Mesenchymal stem cell (in vitro differentiated cells and primary cell): ENCODE results near the gene RIPK3.

Experiments
- DNase-seq: peaks from one replicate; pipeline ENCODE4 v3.0.0-alpha.2; 2013
- H2AFZ ChIP-seq: one replicate; pipeline ENCODE4 v1.6.1; 2013; ENCODE audit warnings: low read depth, mild to moderate bottlenecking, control low read depth, inconsistent platforms, low read length, moderate library complexity
- H2AK5ac ChIP-seq: 2 replicates; pipeline ENCODE4 v1.6.1; 2013; ENCODE audit warnings: low read length, moderate library complexity, mild to moderate bottlenecking, inconsistent platforms; ENCODE audit not compliant: severe bottlenecking
- H2BK120ac ChIP-seq: one replicate; pipeline ENCODE4 v1.6.1; 2013; ENCODE audit warnings: low read depth, mild to moderate bottlenecking, inconsistent platforms, low read length, moderate library complexity
- H2BK12ac ChIP-seq, 2 experiments: one replicate each; pipeline ENCODE4 v1.6.1; 2013; ENCODE audit warnings: inconsistent platforms in 2 of 2, low read length in 2 of 2, mild to moderate bottlenecking in 2 of 2, moderate library complexity in 2 of 2, control low read depth in 1 of 2
- H2BK15ac ChIP-seq: one replicate; pipeline ENCODE4 v1.6.1; 2013; ENCODE audit warnings: mild to moderate bottlenecking, low read depth, inconsistent platforms; ENCODE audit not compliant: poor library complexity, severe bottlenecking
- H2BK5ac ChIP-seq: 2 replicates; pipeline ENCODE4 v1.6.1; 2013; ENCODE audit warnings: low read depth, mild to moderate bottlenecking, low read length, control low read depth, inconsistent platforms; ENCODE audit not compliant: poor library complexity, severe bottlenecking
- H3K14ac ChIP-seq, 2 experiments: one replicate each; pipeline ENCODE4 v1.6.1; 2013; ENCODE audit warnings: inconsistent platforms in 2 of 2, low read length in 2 of 2, control low read depth in 1 of 2, mild to moderate bottlenecking in 1 of 2, moderate library complexity in 1 of 2
- H3K18ac ChIP-seq, 2 experiments: one replicate each; pipeline ENCODE4 v1.6.1; 2013; ENCODE audit warnings: inconsistent platforms in 2 of 2, low read length in 2 of 2, control low read depth in 1 of 2, low read depth in 1 of 2, mild to moderate bottlenecking in 1 of 2
- H3K23ac ChIP-seq, 2 experiments: one replicate each; pipeline ENCODE4 v1.6.1; 2013; ENCODE audit warnings: inconsistent platforms in 2 of 2, low read length in 2 of 2, mild to moderate bottlenecking in 2 of 2, moderate library complexity in 2 of 2, control low read depth in 1 of 2
- H3K27ac ChIP-seq: 2 replicates; pipeline ENCODE4 v1.5.1; 2013; ENCODE audit warnings: mild to moderate bottlenecking, moderate library complexity, low read length, control low read depth, inconsistent platforms; ENCODE audit not compliant: poor library complexity, severe bottlenecking
- H3K27me3 ChIP-seq, 2 experiments: 2 replicates each; pipeline versions ENCODE4 v1.6.1 to v1.7.0; 2013; ENCODE audit warnings: low read length in 2 of 2, mild to moderate bottlenecking in 2 of 2, moderate library complexity in 2 of 2, control low read depth in 1 of 2, inconsistent platforms in 1 of 2; ENCODE audit not compliant: control insufficient read depth in 1 of 2, insufficient read depth in 1 of 2
- H3K36me3 ChIP-seq, 2 experiments: 2 replicates each; pipeline versions ENCODE4 v1.6.1 to v1.7.0; 2013; ENCODE audit warnings: low read length in 2 of 2, control low read depth in 1 of 2, inconsistent platforms in 1 of 2, low read depth in 1 of 2, mild to moderate bottlenecking in 1 of 2; ENCODE audit not compliant: insufficient read depth in 2 of 2, control insufficient read depth in 1 of 2
- H3K4ac ChIP-seq, 2 experiments: one replicate each; pipeline ENCODE4 v1.6.1; 2013; ENCODE audit warnings: inconsistent platforms in 2 of 2, low read length in 2 of 2, mild to moderate bottlenecking in 2 of 2, moderate library complexity in 2 of 2, control low read depth in 1 of 2, low read depth in 1 of 2
- H3K4me1 ChIP-seq: 2 replicates; pipeline ENCODE4 v1.6.1; 2013; ENCODE audit warnings: low read depth, low read length, control low read depth; ENCODE audit not compliant: control insufficient read depth, insufficient read depth
- H3K4me2 ChIP-seq: 2 replicates; pipeline ENCODE4 v1.6.1; 2013; ENCODE audit warnings: low read length, mild to moderate bottlenecking, inconsistent platforms; ENCODE audit not compliant: poor library complexity, severe bottlenecking
- H3K4me3 ChIP-seq, 2 experiments: 2 replicates each; pipeline versions ENCODE4 v1.5.1 to v1.7.0; 2013; ENCODE audit warnings: low read length in 2 of 2, mild to moderate bottlenecking in 2 of 2, control low read depth in 1 of 2, low read depth in 1 of 2; ENCODE audit not compliant: insufficient read depth in 1 of 2
- H3K79me1 ChIP-seq: replicated peaks from 2 replicates; pipeline ENCODE4 v1.6.1; 2013; ENCODE audit warnings: mild to moderate bottlenecking, control low read depth, low read length, inconsistent platforms; ENCODE audit not compliant: poor library complexity, severe bottlenecking
- H3K9ac ChIP-seq: 2 replicates; pipeline ENCODE4 v1.7.0; 2013; ENCODE audit warnings: mild to moderate bottlenecking, low read length, moderate library complexity
- H3K9me3 ChIP-seq: 2 replicates; pipeline ENCODE4 v1.7.0; 2013; ENCODE audit warnings: mild to moderate bottlenecking, low read length; ENCODE audit not compliant: control insufficient read depth
- H4K8ac ChIP-seq: one replicate; pipeline ENCODE4 v1.6.1; 2013; ENCODE audit warnings: inconsistent platforms, mild to moderate bottlenecking, low read length, moderate library complexity
- H4K91ac ChIP-seq: one replicate; pipeline ENCODE4 v1.6.1; 2013; ENCODE audit warnings: mild to moderate bottlenecking, low read length, inconsistent platforms
- WGBS: methylation state at CpG from one replicate; pipeline ENCODE4 v1.1.7; 2013; ENCODE audit warnings: mixed read lengths; 5-methylcytosine and 5-hydroxymethylcytosine counted together

Gene RIPK3

DNA sequence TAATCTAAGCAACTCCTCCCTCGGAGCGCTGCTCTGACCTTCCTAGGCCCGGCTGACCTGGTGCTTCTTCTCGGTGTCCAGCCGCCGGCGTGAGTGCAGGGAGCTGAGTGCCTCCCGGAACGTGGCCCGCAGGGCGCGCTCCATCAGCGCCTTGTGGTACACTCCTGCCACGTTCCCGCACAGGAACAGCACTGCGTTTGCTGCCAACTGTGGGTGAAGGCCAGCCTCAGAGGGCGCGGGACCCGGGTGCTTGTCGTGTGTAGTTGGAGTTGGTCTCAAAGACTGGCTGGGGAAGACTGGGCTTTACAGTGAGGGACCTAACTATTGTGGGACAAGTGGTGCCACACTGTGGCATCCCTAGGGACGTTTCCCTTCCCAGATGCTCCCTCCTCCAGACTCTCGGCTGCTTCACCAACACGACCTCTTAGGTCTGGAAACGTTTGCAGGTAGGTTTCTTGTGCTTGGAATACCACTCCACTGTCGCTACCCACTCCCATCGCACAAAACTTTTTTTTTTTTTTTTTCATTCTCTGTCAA lies 8.0 kb downstream of the RIPK3 start:
- H3K9me3 ChIP-seq: no peaks in the 10 kb centered on the region
- no peak overlapping the region for H3K14ac ChIP-seq
- no peak overlapping the region for H3K18ac ChIP-seq
- no peak for DNase-seq
- no peak overlapping the region for H3K9ac ChIP-seq
- H4K8ac ChIP-seq: no peak overlapping the region
- H2BK5ac ChIP-seq: no peak overlapping the region
- H2BK120ac ChIP-seq: no peak overlapping the region
- H3K4me3 ChIP-seq: no peak overlapping the region
- 73% methylated on average over 26 of the region's 26 CpGs for WGBS
- no peak overlapping the region for H3K23ac ChIP-seq
- H2BK12ac ChIP-seq: no peak overlapping the region
- H2BK15ac ChIP-seq: no peak overlapping the region
- no peaks in the 10 kb centered on the region for H3K79me1 ChIP-seq
- H2AFZ ChIP-seq: no peak overlapping the region
- peak overlapping the region in 1 of 2 experiments; percentile 1 for H3K4ac ChIP-seq
- H2AK5ac ChIP-seq: no peak overlapping the region
- H3K4me2 ChIP-seq: no peak overlapping the region
- H3K27me3 ChIP-seq: peaks cover 13 to 28% of the 10 kb centered on the region in 2 experiments
- no peak overlapping the region for H4K91ac ChIP-seq
- no peak overlapping the region for H3K27ac ChIP-seq
- peaks cover 31% of the 10 kb centered on the region for H3K4me1 ChIP-seq
- H3K36me3 ChIP-seq: peaks cover 0 to 3% of the 10 kb centered on the region in 2 experiments

DNA sequence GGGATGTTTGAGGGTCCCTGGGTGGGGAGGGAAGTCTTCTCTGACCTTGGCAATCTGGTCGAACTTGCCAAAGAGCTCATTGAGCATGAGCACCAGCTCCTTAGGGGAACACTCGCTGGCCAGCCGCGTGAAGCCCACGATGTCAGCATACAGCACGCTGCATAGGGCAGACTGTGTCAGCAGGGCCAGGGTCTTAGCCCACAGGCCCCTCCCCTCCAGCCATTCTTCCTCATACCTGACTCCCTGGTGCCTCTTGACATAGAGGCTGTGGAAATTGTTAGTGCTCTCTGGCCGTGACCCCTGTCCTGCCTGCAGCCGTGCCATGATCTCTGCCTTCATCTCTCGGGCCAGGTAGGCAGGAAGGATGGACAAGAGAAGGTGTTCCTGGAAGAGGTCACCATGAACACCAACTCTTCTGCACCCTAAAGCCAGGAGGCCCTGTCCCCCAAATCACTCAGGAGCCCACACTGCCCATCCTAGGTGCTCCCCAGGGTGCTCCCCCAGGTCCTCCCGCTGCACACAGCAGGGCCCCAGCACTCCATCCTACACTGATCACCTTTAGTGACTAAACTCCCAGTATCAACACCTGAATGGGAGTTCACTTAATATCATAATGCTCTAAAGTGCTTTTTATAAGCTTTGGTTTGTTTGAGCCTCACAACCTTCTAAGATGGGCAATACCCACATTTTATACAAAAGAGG lies 8.7 kb downstream of the RIPK3 start:
- H3K23ac ChIP-seq: no peak overlapping the region

DNA sequence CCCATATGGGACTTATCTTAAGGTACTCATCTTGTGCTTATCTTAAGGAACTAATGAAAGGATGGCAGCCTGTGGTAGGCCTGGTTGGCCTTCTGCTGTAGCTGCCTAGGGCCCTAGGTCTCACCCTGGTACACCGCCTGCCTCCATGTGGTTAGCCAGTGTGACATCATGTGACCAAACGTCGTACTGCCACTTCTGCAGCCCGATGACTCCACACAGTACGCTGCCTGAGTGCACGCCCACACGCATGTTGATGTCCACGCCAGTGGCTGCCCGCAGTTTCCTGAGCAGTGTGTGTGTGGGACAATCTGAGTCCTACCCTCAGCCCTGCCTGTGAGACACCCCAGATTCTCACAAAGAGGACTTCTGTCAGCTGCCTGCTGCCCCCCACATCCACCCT lies 10.1 kb downstream of the RIPK3 start:
- Histone ChIP-seq H3K36me3 (no peaks in the 10 kb centered on the region), H3K79me1 (no peaks in the 10 kb centered on the region), H3K4me1 (peaks cover 17% of the 10 kb centered on the region), H3K4me2 (no peak overlapping the region), H4K91ac (no peak overlapping the region), H3K23ac (no peak overlapping the region), H2BK5ac (no peak overlapping the region), H2BK15ac (no peak overlapping the region), H3K9me3 (no peaks in the 10 kb centered on the region), H3K4me3 (no peak overlapping the region), H3K14ac (no peak overlapping the region), H3K4ac (no peak overlapping the region), H3K27ac (no peak overlapping the region), H2AK5ac (no peak overlapping the region), H3K27me3 (peaks cover 0 to 31% of the 10 kb centered on the region in 2 experiments), H4K8ac (no peak overlapping the region), H2BK120ac (no peak overlapping the region), H3K18ac (no peak overlapping the region), H3K9ac (no peak overlapping the region), H2AFZ (no peak overlapping the region), H2BK12ac (no peak overlapping the region)
- WGBS: 95% methylated on average over 9 of the region's 9 CpGs
- no peak for DNase-seq

More for the DNA sequence above, 8.7 kb downstream of the RIPK3 start:
- H3K27me3 ChIP-seq: peaks cover 11 to 29% of the 10 kb centered on the region in 2 experiments
- H2BK15ac ChIP-seq: no peak overlapping the region
- H4K8ac ChIP-seq: no peak overlapping the region
- no peak overlapping the region for H2BK5ac ChIP-seq
- H3K4ac ChIP-seq: no peak overlapping the region
- no peak overlapping the region for H2AFZ ChIP-seq
- H2BK120ac ChIP-seq: no peak overlapping the region
- no peaks in the 10 kb centered on the region for H3K79me1 ChIP-seq
- peaks cover 31% of the 10 kb centered on the region for H3K4me1 ChIP-seq
- peak overlapping the region; percentile 6 for H4K91ac ChIP-seq
- H3K14ac ChIP-seq: no peak overlapping the region
- 92% methylated on average over 10 of the region's 10 CpGs for WGBS
- no peak overlapping the region for H3K9ac ChIP-seq
- DNase-seq: no peak
- H3K4me3 ChIP-seq: no peak overlapping the region
- no peak overlapping the region for H2AK5ac ChIP-seq
- no peaks in the 10 kb centered on the region for H3K36me3 ChIP-seq
- H3K4me2 ChIP-seq: no peak overlapping the region
- no peak overlapping the region for H3K18ac ChIP-seq
- H2BK12ac ChIP-seq: no peak overlapping the region
- H3K27ac ChIP-seq: no peak overlapping the region
- no peaks in the 10 kb centered on the region for H3K9me3 ChIP-seq

DNA sequence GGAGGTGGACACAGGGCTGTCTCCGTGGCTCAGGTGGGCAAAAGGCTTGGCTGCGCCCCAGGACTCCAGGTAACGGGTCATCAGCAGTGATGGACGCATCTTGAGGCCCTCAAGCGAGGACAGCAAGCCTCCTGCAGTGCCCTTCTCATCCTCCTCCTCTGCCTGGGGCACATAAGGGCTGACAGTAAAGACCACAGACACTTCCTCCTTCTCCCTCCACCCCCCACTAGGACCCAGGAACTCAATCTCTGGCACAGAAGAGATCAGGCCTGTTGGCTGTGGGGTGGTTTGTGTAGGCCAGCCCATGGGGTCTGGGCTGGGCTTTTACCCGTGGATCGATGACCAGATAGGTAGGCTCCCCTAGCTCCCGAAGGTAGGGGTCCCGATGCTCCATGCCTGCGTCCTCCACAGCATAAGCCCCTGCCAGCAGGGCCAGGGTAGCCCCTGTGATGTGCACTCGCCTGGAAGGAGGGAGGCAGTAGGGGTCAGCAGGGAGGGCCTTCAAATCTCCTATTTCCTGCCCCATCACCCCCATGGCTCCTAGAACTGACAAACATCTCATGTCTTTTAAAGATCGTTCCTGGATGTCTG lies 10.6 kb downstream of the RIPK3 start:
- Histone ChIP-seq H4K8ac (no peak overlapping the region), H3K9me3 (no peaks in the 10 kb centered on the region), H3K4me3 (no peak overlapping the region), H2BK5ac (no peak overlapping the region), H3K79me1 (no peaks in the 10 kb centered on the region), H3K4me1 (peaks cover 12% of the 10 kb centered on the region), H3K27me3 (peaks cover 0 to 28% of the 10 kb centered on the region in 2 experiments), H3K4me2 (no peak overlapping the region), H3K14ac (no peak overlapping the region), H3K23ac (no peak overlapping the region), H2BK15ac (no peak overlapping the region), H3K9ac (no peak overlapping the region), H4K91ac (no peak overlapping the region), H3K18ac (no peak overlapping the region), H3K4ac (no peak overlapping the region), H3K27ac (no peak overlapping the region), H2BK120ac (no peak overlapping the region), H2BK12ac (no peak overlapping the region), H3K36me3 (no peaks in the 10 kb centered on the region), H2AFZ (no peak overlapping the region), H2AK5ac (no peak overlapping the region)
- WGBS: 81% methylated on average over 11 of the region's 12 CpGs
- DNase-seq: no peak
